Upper lobe of right lung (tissue), 1 donor: ENCODE data around the gene IQSEC1. TPM values are rescaled to one million over a fixed set of nuclear protein-coding genes. Genes with fewer than 3 reads are reported as not detected.
A peak's percentile ranks its signal among the peaks of the same experiment; 100 is the strongest.

Experiments used
- ATAC-seq: fragments of 200-7000 bp; cut with Tn5 transposase; one replicate; pipeline ENCODE4 v1.9.1; 2020; ENCODE audit warnings: mild to moderate bottlenecking, moderate library complexity
- DNase-seq: peaks from one replicate; pipeline ENCODE4 v3.0.0-alpha.2; 2020
- H3K27ac ChIP-seq: fragments of 200-600 bp; one replicate; pipeline ENCODE4 v1.8.0; 2022
- H3K27me3 ChIP-seq: fragments of 200-600 bp; one replicate; pipeline ENCODE4 v1.8.0; 2022; ENCODE audit warnings: mild to moderate bottlenecking
- H3K36me3 ChIP-seq: fragments of 200-600 bp; one replicate; pipeline ENCODE4 v1.8.0; 2022
- H3K4me1 ChIP-seq: fragments of 200-600 bp; one replicate; pipeline ENCODE4 v1.8.0; 2022
- H3K4me3 ChIP-seq: fragments of 200-600 bp; one replicate; pipeline ENCODE4 v1.8.0; 2022; ENCODE audit warnings: mild to moderate bottlenecking
- H3K9me3 ChIP-seq: fragments of 200-600 bp; one replicate; pipeline ENCODE4 v1.8.0; 2022
- CTCF ChIP-seq: fragments of 200-600 bp; IDR thresholded peaks from one replicate; pipeline ENCODE4 v1.8.0; 2022; ENCODE audit warnings: antibody characterized with exemption
- intact Hi-C: fragments of 100-400 bp; cut with DNase I; formaldehyde crosslinking; loops from one replicate; pipeline ENCODE4 v1.11.0; 2022
- total RNA-seq: library from RNA; stranded (reverse); fragmentation: NEBNext Ultra II Directional; extraction: Animal tissue kit (Norgen Biotek cat#: 25700); gene quantifications from one replicate; pipeline ENCODE4 v1.2.1, GENCODE V29; 2021
- donor health status: DM: no; HTN: yes; CAD: no; lungs with severe emphysema.

Gene IQSEC1
- total RNA-seq, 1 donor from 2014 or later = 61.6 TPM

GRCh38 chr3:12986031-12986430 lies 87.2 kb downstream of the IQSEC1 start:
- no peaks in the 10 kb centered on the region for H3K36me3 ChIP-seq
- no peak for TF ChIP-seq CTCF
- no peaks in the 10 kb centered on the region for H3K27me3 ChIP-seq
- no peak overlapping the region for H3K27ac ChIP-seq
- DNase-seq = no peak
- no peaks in the 10 kb centered on the region for H3K9me3 ChIP-seq
- intact Hi-C loops = loop anchor here (10.0 kb wide), 1 partner anchor 111 kb away; no protein-coding TSS in a partner anchor
- H3K4me3 ChIP-seq = no peak overlapping the region
- no peak for ATAC-seq
- H3K4me1 ChIP-seq = no peaks in the 10 kb centered on the region

- Histone ChIP-seq H3K27ac (no peak overlapping the region), H3K9me3 (no peaks in the 10 kb centered on the region), H3K4me3 (no peak overlapping the region), H3K27me3 (no peaks in the 10 kb centered on the region), H3K36me3 (no peaks in the 10 kb centered on the region), H3K4me1 (no peaks in the 10 kb centered on the region)
- intact Hi-C loops = loop anchor here (10.0 kb wide), 1 partner anchor 110 kb away; no protein-coding TSS in a partner anchor
- DNase-seq (no peak), ATAC-seq (no peak)
- TF ChIP-seq CTCF = no peak
Observed at GRCh38 chr3:12985148-12985547, 88.1 kb downstream of the IQSEC1 start.

DNA sequence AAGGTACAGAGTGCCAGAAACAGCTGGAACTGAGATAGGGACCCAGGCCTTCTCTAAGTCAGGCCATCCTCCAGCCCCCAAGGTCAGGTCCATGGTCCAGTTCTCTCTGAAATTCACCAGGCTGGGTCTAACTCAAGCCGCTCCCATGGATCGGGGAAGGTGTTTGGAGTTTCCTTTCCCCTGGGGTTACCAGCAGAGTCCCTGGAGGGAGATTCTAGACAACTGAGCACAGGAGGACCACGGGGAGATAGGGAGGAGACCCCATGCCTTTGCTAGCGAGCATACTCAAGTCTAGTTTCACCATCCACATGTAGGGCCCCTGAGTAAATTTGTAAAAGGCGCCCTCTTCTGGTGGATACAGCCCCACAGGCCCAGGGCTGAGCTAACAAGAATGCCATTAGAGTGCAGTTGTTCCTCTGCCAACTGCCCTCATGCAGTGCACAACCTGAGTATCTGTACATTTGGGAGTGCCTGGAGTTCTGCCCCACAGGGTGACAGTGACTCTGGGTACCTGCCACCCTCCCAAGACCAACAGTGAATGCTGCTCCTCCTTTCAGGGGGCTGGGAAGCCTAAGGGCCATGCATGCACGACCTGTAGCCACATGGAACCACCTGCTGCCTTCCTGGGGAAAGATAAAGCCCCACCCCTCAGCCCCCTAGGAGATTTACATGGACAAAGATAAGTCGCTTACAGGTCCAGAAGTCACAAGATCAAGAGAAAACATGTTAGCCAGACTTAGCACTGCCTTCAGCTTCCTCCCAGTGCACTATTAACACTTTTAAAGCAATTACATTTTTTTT lies 89.0 kb downstream of the IQSEC1 start:
- no peak overlapping the region for H3K27ac ChIP-seq
- intact Hi-C loops = loop anchor here (10.0 kb wide), 1 partner anchor 109 kb away; no protein-coding TSS in a partner anchor
- no peak overlapping the region for H3K4me3 ChIP-seq
- DNase-seq = no peak
- TF ChIP-seq CTCF = peak; percentile 80
- no peaks in the 10 kb centered on the region for H3K4me1 ChIP-seq
- no peaks in the 10 kb centered on the region for H3K27me3 ChIP-seq
- no peaks in the 10 kb centered on the region for H3K9me3 ChIP-seq
- no peaks in the 10 kb centered on the region for H3K36me3 ChIP-seq
- ATAC-seq = peak; percentile 90

DNA sequence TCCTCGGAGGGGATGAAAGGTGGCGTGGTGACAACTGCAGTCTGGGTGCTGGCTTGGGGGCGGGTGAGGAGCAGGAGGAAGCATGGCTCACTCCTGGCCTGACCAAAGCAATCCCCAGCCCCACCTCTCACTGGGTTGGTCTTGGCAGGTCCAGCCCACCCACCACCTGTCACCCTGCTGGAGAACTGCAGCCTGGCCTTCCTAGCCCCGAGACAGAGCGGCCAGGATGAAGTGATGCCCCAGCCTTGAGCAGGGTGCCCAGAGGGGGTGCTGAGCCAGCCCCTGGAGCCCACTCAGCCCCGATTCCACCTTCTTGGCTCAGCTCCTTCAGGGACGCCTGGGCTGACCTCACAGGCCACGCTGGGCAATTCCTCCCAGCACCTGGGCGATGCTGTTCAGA lies 89.9 kb downstream of the IQSEC1 start:
- DNase-seq = no peak
- TF ChIP-seq CTCF = no peak

GRCh38 chr3:12982619-12983101 lies 90.6 kb downstream of the IQSEC1 start:
- no peaks in the 10 kb centered on the region for H3K27me3 ChIP-seq
- intact Hi-C loops = loop anchor here (10.0 kb wide), 1 partner anchor 108 kb away; no protein-coding TSS in a partner anchor

More for the DNA sequence above, 89.9 kb downstream of the IQSEC1 start:
- no peaks in the 10 kb centered on the region for H3K9me3 ChIP-seq
- no peak overlapping the region for H3K27ac ChIP-seq
- no peaks in the 10 kb centered on the region for H3K36me3 ChIP-seq
- H3K27me3 ChIP-seq = no peaks in the 10 kb centered on the region
- H3K4me3 ChIP-seq = no peak overlapping the region
- intact Hi-C loops = loop anchor here (10.0 kb wide), 1 partner anchor 109 kb away; no protein-coding TSS in a partner anchor
- ATAC-seq = no peak
- H3K4me1 ChIP-seq = no peaks in the 10 kb centered on the region

More at GRCh38 chr3:12982619-12983101, 90.6 kb downstream of the IQSEC1 start:
- Histone ChIP-seq H3K36me3 (no peaks in the 10 kb centered on the region), H3K9me3 (no peaks in the 10 kb centered on the region), H3K4me1 (no peaks in the 10 kb centered on the region), H3K4me3 (no peak overlapping the region), H3K27ac (no peak overlapping the region)
- DNase-seq (no peak), ATAC-seq (no peak)
- no peak for TF ChIP-seq CTCF
